ENCODE data around the gene MYO5A.
"Not testable (repeated sequence)": the region's sequence is repeated elsewhere in the genome, so short reads cannot be mapped to it uniquely, and the experiment has no call there.

MYO5A gene

DNA sequence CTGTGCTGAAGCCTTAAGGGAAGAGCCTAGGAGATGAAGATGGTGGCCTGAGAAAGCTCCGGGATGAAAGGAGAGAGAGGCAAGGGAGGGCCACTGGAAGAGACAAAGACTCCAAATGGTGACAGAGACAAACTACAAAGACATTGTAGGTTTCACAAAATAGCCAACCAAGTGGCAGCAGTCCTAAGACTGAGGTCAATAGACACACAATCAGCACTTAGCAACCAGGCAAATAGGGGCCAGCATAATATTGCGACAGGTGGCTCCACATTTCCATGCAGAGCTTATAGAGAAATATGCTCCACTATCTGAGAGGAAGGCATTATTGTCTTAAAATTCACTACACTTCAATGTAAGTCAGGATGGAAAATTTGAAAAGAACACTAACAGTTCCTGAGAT, 211.0 kb downstream of the MYO5A start:
- DNase-seq = no peak

DNA sequence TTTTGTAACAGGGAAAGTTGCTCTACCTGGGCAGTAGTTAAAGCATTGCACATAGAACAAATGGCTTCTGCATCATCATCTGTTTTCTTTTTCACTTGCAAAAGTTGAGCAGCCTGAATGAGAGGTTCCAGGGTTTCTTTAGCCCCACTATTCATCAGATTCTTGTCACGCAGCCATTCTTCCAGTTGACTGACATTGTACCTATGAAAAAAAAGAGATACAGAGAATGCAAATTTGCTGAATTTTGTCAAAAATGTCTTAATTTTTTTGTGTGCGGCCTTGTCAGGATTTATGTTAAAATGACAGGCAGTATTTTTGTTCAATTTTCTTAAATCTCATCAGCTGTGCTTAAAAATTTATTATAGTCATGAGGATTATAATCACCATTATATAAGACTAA, 211.7 kb downstream of the MYO5A start:
- DNase-seq = no peak

DNA sequence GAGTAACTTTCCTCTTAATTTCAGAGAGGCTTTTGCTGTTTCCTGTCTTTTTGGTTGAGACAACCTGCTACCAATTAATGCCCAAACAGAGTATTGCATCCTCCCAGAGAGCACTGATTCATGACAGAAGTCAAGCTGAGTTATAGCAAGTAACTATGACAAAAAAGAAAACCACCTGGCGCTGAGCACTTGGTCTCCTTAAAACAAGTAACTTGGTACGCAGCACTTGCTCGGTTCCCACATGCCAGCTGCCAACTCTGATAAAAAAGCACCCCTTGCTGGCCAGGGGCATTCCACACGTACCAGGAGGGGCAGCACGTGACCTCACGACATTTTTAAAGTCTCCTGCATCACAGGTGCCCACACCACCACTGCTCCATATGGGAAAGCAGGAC, 219.5 kb downstream of the MYO5A start:
- DNase-seq = no peak

DNA sequence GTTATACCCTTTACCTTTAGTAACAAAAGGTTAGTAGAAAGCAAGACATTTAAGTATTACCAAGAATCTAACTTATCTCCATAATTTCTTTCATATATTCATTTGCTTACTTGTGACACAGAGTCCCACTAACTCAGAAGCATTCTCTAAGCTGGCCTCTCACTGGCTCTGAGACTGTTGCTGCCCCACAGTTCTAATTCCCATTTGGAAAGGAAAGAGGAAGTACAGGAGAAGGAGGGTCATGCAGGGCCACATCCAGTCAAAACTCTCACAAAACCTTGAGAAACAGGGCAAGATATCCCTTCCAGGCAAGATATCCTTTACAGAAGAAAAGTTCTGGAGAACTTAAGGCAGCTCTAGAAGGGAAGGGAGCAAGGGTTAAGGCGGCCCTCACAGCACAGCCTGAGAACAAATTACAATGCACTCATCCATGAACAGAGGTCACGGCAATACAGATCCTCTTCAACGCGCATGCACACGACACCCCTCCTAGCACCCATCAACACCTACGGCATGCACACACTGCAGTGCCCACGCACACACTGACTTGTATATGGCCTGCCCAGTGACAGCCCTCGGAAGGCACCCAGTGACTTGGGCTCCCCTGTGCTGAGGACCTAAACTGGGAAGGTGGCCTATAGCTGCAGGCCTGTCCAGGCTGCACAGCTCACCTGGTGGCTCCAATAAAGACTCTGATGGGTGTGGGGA, 220.1 kb downstream of the MYO5A start:
- no peak for DNase-seq

DNA sequence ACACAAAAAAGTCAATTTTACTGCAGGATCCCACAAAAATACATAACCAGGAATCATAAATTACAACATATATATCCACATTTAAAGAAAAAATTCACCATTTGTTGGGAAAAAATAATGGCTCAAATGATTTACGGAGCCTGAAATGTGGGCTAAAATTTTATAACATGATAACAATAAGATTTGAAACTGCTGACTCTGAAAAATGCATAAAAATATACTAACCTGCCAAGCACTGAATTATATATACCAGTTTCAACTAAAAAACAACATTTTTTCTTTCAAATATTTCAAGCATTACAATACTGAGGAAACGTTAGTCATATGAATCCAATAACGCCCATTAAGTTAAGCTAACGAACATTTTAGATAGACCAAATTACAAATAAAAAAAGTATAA, 220.8 kb downstream of the MYO5A start:
- no peak for DNase-seq

DNA sequence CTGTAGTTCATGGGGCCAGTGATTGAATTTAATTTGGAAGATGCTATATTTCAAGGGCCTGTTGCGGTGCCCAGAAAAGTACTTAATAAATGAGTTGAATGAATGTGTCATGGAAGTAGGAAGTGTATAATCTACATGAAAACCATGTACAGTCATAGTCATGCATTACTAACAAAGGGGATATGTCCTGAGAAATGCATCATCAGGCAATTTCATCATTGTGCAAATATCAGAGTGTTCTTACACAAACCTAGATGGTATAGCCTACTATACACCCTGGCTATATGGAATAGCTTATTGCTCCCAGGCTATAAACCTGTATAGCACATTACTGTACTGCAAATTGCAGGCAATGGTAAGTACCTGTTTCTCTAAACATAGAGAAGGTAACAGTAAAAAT, 222.4 kb downstream of the MYO5A start:
- no peak for DNase-seq

DNA sequence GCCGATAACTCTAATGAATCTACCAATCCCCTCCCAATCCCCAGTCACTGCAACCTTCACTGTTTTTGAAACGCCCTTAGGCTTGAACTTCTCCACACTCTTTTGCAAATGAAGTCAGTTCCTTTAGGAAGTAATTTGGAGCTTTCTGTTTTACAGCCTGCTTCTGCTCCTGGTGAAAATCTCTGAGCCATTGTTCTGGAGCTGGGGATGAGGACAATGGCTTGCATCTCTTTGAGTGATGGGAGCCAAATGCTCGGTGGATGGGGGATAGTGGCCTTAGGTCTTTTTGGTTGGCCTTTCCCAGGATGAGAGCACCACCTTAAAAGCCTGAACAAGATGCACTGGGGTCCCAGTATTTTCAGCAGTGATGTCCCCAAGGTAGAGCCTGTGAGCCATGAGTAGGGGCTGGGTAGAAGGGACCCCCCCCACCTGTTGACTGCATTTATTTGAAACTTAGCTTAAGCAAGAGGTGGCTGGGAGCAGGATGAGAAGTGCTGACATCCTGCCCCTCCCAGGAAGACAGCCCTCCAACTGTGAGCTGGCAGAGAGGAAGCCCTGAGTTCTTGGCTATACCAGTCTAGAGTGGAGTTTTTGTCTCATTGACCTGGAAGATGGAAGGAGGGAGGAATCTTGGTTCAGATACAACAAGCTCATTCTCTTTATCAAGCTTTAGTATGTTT, 225.4 kb downstream of the MYO5A start:
- no peak for DNase-seq

DNA sequence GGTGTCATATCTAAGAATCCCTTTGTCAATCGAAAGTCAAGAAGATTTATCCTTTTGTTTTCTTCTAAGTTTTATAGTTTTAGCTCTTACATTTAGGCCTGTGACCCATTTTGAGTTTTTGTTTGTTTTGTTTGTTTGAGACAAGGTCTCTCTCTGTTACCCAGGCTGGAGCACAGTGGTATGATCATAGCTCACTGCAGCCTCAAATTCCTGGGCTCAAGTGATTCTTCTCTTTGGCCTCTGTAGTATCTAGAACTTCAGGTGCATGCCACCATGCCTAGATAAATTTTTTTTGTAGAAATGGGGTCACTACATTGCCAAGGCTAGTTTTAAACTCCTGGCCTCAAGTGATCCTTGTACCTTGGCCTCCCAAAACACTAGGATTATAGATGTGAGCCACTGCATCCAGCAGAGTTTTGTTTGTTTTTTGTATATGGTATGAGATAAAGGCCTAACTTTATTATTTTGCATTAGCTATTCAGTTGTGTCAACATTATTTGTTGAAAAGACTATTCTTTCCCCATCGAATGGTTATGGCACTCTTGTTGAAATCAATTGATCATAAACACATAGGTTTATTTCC, 227.3 kb downstream of the MYO5A start:
- DNase-seq = no peak

DNA sequence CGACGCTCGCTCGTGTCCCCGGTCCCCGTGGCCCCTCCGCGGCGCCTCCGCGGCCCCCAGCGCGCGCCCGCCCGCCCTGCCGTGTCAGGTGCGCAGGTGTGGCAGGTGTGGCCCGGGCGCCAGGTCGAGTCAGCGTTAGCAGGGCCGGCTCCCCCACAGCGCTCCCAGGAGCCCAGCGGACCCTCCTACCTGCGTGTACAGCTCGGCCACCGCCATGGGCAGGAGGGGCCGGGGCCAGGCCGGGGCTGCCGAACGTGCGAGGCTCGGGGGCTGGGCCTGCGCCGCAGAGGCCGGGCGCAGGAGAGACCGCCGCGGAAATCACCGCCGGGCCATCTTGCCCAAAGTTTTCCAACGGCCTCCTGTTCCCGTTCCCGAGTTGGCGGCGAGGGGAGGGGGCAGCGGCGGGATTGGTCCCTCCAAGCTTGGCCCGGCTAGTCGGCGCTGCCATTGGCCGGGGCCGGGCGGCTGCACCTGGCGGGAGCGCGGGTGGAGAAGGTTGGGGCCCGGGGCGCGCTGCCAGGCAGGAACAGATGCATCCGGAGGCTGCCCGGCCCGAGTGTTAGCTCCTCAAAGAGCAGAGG, 233.2 kb downstream of the MYO5A start, which contains the start of gene MYO5C:
MYO5C (minus strand) TSS at position 384 of the 581 bp plus-strand sequence; CDS start at position 216, 168 bp downstream.
- peak; percentile 88 for DNase-seq

DNA sequence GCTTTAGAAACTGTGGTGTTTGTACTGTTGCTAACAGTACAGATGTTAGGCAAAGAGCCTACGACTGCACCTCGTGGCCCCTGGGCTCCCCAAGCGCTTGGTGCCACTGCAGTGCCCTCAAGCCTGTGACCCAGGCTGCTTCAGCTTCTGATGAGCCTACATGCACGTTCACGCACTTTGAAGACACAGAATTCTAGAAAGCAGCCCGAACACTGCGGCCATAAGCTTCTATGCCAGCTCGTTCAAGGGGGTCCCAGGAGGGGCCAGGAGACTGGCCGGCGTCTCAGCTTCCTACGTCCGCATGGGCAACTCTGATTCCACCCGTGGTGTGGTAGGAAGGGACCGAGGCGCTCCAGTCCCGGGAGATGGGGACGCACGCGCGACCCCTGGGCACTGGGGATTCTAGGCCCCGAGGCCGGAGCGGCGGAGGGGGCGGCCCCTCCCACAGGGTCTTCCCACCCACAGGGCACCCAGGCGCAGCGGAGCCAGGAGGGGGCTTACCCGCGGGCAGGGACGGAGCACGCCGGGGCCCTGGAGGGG, 233.7 kb downstream of the MYO5A start:
- no peak for DNase-seq

DNA sequence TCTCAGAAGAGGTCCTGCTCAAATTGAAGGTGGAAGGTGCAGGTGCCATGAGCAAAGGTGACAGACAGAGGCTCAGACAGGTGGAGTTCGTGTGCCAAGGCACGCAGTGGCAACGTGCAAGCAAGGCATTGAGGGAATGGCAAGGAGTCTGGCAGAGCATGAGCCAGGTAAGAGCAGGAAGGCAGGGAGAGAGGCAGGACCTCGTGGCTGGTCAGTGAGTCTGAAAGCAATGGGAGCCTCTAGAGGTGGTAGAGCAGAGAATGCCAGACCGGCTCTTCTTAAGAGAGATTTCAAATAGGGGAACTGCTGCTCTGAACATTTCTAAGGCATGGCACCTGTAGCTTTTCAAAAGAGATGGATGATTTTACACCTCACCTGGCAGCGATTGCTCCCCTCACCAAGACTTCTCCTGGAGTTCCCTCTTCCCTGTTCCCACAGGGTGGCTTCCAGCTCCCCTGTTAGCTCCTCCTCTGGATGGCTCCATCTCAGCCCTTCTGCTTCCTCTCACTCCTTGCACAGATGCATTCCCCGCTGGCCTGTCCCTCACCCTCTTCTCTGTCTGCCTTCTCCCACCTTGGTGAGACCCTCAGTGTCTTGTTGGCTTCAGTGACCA, 235.8 kb downstream of the MYO5A start:
- DNase-seq = no peak

DNA sequence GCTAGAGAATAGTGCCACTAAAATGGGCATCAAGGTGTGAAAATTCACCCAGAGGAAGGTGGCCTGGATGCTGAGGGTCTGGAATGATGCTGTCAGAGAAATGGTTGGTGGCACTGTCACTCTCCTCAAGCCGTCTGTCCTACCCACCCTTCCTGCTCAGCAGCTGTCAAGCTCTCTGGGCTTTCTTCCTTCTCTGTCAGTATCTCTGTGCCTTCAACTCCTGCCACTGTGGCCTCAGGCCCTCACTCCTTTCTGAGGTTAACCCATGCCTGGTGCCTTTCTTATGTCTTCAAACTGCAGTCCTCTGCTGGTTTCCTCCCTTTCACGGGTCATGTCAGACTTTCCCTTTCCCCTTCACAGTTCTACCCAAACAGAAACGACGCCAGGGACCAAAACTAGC, 237.5 kb downstream of the MYO5A start:
- DNase-seq = no peak

DNA sequence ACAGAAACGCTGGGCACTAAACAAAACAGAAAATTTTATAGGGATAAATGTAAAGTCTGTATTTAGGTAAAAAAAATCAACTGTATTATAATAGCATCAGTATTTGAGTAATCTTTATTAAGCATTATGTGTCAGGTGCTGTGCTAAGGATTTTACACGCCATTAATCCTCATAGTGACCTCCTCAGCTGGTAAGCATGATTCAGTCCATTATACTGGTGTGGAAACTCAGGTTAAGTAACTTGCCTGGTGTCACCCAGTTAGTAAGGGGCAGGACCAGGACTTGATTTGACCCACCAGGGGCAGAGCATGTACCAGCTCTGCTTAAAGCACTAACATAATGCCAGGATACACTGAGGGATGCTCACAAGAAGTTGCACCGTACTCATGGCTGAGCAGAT, 237.9 kb downstream of the MYO5A start:
- DNase-seq = no peak

DNA sequence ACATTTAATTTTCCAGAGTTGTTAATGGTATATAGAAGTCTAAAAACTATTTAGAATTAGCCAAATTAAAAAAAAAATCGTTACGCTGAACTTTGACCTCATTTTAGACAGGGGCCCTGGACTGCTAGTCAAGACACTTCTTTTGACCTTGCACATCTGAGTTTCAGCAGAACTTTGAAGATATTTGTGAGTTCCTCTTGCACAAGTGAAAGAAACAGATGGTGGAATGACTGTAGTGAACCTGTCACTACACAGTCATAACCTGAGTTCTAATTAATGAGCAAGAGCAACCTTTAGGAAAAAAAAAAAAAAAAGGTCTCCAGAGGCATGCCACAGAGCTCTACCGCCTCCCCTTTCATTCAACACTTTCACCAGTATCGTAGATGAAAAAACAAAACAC, 238.4 kb downstream of the MYO5A start:
- no peak for DNase-seq

DNA sequence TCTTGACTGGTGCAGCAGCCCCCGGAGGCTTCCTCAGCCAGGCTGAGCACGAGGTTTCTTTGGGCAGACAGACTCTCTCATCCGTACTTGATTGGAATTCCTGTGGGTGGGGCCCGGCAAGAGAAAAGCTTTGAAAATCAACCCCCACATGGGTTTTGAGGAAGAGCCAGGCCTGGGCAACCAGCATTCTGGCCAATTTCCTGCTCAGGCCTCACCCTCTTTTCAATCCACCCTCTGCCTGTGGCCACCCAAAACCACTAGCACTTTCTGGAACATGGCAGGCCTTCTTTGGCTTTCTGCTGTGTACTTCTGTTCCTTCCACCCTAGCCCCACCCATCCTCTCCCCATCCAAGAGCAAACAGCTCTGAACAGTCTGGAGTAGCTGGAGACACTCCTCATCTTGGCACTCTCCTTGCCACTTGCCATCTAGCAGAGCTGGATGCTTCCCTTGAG, 239.0 kb downstream of the MYO5A start:
- DNase-seq = peak; percentile 32

DNA sequence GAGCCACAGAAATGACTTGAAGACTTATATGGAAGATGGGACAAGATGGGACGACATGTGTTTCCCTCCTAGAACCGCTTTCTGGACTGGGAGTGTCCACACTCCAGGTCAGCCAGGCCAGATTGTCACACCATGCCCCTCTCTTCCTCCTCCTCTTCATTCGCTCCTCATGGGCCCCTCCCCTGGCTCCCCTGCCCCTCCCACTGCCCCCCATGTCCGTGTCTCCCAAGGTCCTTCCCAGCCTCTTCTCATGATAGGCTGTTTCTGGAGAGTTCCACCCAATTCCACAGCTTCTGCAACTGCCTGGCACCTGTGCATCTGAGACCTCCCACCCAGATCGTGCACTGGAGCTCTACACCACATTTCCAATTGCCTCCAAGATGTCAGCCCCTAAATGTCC, 239.7 kb downstream of the MYO5A start:
- DNase-seq = no peak

DNA sequence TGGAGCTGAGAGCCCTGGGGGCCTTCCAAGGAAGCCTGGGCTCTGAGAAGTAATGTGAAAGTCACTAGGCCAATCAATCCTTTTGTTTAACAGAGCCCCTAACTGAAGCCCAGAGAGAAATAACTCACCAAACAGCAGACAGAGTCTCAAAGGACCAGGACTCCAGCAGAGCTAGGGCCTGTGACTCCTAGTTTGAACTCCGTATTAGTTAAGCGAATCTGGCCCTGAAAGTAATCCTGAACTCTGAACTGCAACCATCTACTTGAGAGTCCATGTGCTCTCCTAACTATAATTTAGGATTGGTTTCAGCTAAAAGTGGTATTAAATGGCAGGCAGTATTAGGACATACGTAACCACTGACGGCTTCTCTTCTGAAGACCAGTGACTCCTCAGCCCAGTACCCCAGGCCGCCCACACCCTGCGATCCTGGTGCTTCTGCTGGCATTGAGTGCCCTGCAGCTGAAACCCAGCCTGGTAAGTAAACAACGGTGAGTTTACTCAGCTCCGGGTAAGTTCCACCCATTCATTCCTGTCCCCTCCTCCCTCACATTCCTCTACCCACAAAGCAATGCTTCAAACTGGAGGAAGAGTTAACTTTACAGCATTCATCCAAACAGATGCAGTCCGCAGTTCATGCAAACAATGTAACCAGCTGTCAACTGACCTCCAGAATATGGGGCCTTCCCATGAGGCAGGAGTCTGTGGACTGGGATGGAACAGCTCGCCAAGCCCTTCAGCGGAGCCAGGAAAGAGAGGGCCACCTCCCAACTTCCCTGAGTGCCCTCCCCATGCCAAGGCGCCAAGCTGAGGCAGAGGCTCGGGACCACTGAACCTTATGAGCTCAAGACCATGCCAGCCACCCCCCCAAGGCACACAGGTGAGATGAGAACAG, 240.4 kb downstream of the MYO5A start:
- no peak for DNase-seq

DNA sequence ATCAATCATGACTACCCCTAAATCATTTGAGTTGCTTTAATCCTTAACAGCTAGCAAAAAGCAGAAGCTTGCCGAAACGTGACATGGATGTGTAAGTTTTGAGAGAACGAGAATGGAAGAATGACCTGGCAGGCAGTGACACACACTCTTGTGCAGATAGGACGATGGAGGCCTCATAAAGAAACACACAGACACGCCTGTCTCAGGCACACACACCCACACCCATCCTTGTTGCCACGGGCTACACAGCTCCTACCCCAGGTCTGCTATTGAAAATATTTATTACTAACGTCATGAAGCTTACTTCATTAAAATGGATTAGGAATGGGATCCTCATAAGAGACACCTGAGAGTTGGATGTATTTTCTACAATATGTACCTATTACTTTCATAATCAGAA, 241.6 kb downstream of the MYO5A start:
- no peak for DNase-seq

DNA sequence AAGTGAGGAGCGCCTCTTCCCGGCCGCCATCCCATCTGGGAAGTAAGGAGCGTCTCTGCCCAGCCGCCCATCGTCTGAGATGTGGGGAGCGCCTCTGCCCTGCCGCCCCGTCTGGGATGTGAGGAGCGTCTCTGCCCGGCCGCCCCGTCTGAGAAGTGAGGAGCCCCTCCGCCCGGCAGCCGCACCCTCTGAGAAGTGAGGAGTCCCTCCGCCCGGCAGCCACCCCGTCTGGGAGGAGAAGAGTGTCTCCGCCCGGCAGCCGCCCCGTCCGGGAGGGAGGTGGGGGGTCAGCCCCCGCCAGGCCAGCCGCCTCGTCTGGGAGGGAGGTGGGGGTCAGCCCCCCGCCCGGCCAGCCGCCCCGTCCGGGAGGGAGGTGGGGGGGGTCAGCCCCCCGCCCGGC, 242.7 kb downstream of the MYO5A start:
- not testable (repeated sequence) for DNase-seq

DNA sequence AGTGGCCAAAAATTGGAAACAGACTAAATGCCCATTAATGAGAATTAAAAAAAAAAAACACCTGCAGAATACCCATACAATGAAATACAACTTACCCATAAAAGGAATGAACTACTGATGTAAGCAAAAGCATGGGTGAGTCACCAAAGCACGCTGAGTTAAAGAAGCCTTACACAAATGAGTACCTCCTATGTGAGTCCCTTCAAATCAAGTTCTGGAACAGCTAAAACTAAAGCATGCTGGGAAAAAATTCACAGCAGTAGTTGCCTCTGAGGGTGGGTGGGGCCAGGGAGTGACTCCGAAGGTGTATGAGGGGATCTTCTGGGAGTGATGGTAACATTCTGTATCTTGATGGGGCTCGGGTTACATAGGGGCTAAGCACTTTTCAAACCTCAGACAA, 244.5 kb downstream of the MYO5A start:
- no peak for DNase-seq

DNA sequence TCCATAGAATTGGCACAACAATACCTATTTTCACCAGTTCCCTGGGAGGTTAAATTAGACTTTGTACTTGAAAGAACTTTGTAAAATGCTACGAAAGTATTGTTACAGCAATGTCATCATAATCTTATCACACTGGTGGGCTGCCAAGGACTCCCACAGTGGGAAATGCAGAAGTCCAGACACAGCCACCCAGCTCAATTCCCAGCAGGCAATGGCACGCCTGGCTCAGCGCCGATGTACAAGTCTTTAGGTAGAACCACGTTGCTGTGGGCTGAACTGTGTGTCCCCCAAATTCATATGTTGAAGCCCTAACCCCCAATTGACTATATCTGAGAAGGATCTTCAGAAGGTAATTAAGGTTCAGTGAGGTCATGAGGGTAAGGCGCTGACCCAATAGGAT, 245.4 kb downstream of the MYO5A start:
- DNase-seq = no peak

DNA sequence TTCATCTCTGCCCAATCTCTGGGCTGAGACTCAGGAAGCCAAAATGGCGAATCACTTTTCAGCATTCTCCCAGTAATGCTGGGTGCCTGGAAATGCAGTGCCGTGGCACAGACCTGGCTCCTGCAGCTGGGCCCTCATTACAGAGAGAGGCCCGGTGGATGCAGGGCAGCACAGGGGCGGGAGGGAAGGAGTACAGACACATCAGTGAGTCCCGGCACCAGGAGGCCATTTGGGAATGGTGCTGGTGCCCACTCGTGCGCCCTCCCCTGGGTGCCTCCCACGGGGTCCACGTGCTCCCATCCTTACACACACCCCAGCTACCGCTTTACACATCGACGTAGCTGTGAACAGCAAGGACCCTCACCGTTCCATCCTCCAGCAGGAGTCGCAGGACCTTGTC, 246.3 kb downstream of the MYO5A start:
- DNase-seq = no peak

All from right hindlimb (tissue), 1 donor.